Uterus (tissue), 4 donors: ENCODE data around the gene DHX34. TPM values are rescaled to one million over a fixed set of nuclear protein-coding genes. Genes with fewer than 3 reads are reported as not detected.
"Not testable (repeated sequence)": the region's sequence is repeated elsewhere in the genome, so short reads cannot be mapped to it uniquely, and the experiment has no call there.

Experiments used
- DNase-seq, 2 donors: peaks; one replicate each; pipeline ENCODE4 v3.0.0-alpha.2; 2019 to 2020
- H3K27ac ChIP-seq, 2 donors: fragments of 200-600 bp; sonication (generic); 1 replicate in 1 of 2; 2 replicates in 1 of 2; pipeline ENCODE4 v1.5.1; 2016 to 2018
- H3K27me3 ChIP-seq, 2 donors: fragments of 200-600 bp; sonication (generic); one replicate each; pipeline ENCODE4 v1.5.1; 2018 to 2019; ENCODE audit warnings: control low read depth in 1 of 2
- H3K36me3 ChIP-seq, 2 donors: fragments of 200-600 bp; sonication (generic); one replicate each; pipeline ENCODE4 v1.5.1; 2019; ENCODE audit warnings: control low read depth in 1 of 2
- H3K4me1 ChIP-seq, 2 donors: fragments of 200-600 bp; sonication (generic); one replicate each; pipeline ENCODE4 v1.5.1; 2018 to 2019; ENCODE audit warnings: control low read depth in 1 of 2
- H3K4me3 ChIP-seq, 2 donors: fragments of 200-600 bp; sonication (generic); 1 replicate in 1 of 2; 2 replicates in 1 of 2; pipeline ENCODE4 v1.5.1; 2018 to 2019; ENCODE audit warnings: mild to moderate bottlenecking in 1 of 2
- H3K9me3 ChIP-seq, 2 donors: fragments of 200-600 bp; sonication (generic); one replicate each; pipeline ENCODE4 v1.5.1; 2019; ENCODE audit warnings: control low read depth in 1 of 2
- POLR2A ChIP-seq, 2 donors: fragments of 450-650 bp; IDR thresholded peaks; one replicate each; pipeline ENCODE4 v1.6.1; 2016; ENCODE audit warnings: antibody characterized with exemption in 2 of 2, mild to moderate bottlenecking in 1 of 2, moderate library complexity in 1 of 2
- intact Hi-C: fragments of 100-400 bp; cut with DNase I; formaldehyde crosslinking; loops from one replicate; pipeline ENCODE4 v1.15.1; 2023; ENCODE audit warnings: low total_unique reads
- total RNA-seq, 4 donors: library from RNA; depleted of rRNA in 3 of 4; stranded (reverse); fragments of >200 nt in 3 of 4; gene quantifications; one replicate each; pipeline versions ENCODE4 v1.1.0 to v1.2.4, GENCODE V29; 2014 to 2023
- TF ChIP-seq, protein P1 (sequence below), 4 experiments: fragments of 200-600 bp in 2 of 4; fragments of 450-650 bp in 2 of 4; sonication (generic) in 2 of 4; IDR thresholded peaks; one replicate each; pipeline ENCODE4 v1.5.1; 2016 to 2019; ENCODE audit warnings: antibody characterized with exemption in 4 of 4, mild to moderate bottlenecking in 2 of 4, moderate library complexity in 1 of 4
- donor health status: DM: yes; HTN: yes; CAD: no.

DHX34 gene, protein sequence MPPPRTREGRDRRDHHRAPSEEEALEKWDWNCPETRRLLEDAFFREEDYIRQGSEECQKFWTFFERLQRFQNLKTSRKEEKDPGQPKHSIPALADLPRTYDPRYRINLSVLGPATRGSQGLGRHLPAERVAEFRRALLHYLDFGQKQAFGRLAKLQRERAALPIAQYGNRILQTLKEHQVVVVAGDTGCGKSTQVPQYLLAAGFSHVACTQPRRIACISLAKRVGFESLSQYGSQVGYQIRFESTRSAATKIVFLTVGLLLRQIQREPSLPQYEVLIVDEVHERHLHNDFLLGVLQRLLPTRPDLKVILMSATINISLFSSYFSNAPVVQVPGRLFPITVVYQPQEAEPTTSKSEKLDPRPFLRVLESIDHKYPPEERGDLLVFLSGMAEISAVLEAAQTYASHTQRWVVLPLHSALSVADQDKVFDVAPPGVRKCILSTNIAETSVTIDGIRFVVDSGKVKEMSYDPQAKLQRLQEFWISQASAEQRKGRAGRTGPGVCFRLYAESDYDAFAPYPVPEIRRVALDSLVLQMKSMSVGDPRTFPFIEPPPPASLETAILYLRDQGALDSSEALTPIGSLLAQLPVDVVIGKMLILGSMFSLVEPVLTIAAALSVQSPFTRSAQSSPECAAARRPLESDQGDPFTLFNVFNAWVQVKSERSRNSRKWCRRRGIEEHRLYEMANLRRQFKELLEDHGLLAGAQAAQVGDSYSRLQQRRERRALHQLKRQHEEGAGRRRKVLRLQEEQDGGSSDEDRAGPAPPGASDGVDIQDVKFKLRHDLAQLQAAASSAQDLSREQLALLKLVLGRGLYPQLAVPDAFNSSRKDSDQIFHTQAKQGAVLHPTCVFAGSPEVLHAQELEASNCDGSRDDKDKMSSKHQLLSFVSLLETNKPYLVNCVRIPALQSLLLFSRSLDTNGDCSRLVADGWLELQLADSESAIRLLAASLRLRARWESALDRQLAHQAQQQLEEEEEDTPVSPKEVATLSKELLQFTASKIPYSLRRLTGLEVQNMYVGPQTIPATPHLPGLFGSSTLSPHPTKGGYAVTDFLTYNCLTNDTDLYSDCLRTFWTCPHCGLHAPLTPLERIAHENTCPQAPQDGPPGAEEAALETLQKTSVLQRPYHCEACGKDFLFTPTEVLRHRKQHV
- total RNA-seq: 10 to 100 TPM; 11.5 to 17.3 (median 15.8) TPM

DNA sequence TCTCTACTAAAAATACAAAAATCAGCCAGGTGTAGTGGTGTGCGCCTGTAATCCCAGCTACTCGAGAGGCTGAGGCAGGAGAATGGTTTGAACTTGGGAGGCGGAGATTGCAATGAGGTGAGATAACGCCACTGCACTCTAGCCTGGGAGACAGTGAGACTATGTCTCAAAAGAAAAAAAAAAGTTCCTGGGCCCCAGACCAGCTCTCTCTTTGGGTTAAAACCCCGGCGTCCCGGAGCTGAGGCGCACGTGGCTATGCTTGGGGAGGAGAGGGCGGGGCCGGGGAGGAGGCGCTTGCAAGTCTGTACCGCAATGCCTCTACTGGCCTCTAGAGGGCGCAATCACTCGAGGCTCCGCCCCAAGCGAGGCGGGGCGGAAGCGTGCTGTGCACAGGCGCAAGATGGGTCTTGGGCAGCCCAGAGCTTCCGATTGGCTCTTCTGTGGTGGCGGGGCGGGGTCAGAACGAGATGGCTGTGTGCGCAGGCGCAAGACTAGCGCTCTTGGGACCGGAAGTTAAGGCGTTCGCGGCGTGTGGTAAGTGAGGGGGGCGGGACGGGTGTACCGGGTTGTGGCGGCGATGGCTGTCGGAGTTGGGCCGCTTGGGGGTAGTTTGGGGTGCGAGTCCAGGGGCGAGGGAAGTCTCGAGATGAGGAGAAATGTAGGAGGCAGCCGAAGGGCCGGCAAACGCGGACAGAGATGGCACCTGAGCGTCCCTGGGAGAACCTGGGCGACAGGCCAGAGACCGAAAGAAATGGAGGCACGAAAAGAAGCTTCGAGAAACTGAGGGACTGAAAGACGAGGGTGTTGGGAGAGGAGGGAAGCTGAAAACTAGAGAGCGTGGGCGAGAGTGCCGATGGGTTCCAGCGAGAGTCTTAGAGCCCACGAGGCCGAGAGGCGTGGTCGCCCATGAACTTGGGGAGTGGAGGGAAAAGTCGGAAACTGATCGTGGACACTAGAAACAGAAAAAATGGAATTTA, at the start of gene DHX34:
DHX34 (plus strand) TSS at position 497 of the 977 bp plus-strand sequence. CDS start 3,716 bp downstream, outside the sequence.
- intact Hi-C loops: no loop called here
- TF ChIP-seq, protein P1, sequence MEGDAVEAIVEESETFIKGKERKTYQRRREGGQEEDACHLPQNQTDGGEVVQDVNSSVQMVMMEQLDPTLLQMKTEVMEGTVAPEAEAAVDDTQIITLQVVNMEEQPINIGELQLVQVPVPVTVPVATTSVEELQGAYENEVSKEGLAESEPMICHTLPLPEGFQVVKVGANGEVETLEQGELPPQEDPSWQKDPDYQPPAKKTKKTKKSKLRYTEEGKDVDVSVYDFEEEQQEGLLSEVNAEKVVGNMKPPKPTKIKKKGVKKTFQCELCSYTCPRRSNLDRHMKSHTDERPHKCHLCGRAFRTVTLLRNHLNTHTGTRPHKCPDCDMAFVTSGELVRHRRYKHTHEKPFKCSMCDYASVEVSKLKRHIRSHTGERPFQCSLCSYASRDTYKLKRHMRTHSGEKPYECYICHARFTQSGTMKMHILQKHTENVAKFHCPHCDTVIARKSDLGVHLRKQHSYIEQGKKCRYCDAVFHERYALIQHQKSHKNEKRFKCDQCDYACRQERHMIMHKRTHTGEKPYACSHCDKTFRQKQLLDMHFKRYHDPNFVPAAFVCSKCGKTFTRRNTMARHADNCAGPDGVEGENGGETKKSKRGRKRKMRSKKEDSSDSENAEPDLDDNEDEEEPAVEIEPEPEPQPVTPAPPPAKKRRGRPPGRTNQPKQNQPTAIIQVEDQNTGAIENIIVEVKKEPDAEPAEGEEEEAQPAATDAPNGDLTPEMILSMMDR (IDR thresholded peaks at IDR 0.05): peak; percentile 98 to 100 (median 99)
- peak; percentile 50 to 80 for TF ChIP-seq POLR2A (IDR thresholded peaks at IDR 0.05)
- H3K36me3 ChIP-seq: no peaks in the 10 kb centered on the region
- H3K27me3 ChIP-seq: no peaks in the 10 kb centered on the region
- peak within 1 kb of the TSS; percentile 70 to 80 for H3K4me3 ChIP-seq
- peaks cover 0 to 10% of the 10 kb centered on the region in 2 donors for H3K4me1 ChIP-seq
- peak within 1 kb of the TSS; percentile 47 to 72 for H3K27ac ChIP-seq
- DNase-seq: peak; percentile 99 to 100
- H3K9me3 ChIP-seq: no peaks in the 10 kb centered on the region

DNA sequence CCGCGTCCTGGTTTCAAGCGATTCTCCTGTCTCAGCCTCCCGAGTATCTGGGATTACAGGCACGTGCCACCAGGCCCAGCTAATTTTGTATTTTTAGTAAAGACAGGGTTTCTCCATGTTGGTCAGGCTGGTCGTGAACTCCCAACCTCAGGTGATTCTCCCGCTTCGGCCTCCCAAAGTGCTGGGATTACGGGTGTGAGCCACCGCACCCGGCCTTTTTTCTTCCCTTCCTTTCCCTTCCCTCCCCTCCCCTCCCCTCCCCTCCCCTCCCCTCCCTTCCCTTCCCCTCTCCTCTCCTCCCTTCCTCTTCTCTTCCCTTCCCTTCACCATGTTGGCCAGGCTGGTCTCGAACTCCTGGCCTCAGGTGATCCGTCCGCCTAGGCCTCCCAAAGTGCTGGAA, 48.2 kb upstream of the DHX34 start:
- H3K36me3 ChIP-seq, H3K4me3 ChIP-seq, H3K27me3 ChIP-seq, intact Hi-C loops, H3K4me1 ChIP-seq, H3K9me3 ChIP-seq, DNase-seq, H3K27ac ChIP-seq: not testable (repeated sequence)

DNA sequence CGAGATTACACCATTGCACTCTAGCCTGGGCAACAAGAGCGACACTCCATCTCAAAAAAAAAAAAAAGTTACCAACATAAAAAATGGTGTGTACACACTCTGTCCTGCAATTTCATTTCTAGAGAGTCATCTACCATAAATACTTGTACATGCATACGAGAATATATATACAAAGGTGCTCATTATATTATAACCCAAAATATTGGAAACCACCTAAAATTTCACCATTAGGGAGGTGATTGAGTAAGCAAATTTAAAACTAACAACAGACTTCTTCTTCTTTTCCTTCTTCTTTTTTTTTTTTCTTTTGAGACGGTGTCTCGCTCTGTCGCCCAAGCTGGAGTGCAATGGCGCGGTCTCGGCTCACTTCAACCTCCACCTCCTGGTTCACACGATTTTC, 46.9 kb upstream of the DHX34 start:
- Histone ChIP-seq H3K4me3 (no peak overlapping the region), H3K36me3 (no peaks in the 10 kb centered on the region), H3K4me1 (no peaks in the 10 kb centered on the region), H3K27ac (no peak overlapping the region), H3K9me3 (no peaks in the 10 kb centered on the region), H3K27me3 (no peaks in the 10 kb centered on the region)
- intact Hi-C loops: no loop called here
- DNase-seq: no peak
- TF ChIP-seq, protein P1 (IDR thresholded peaks at IDR 0.05): no peak
- no peak for TF ChIP-seq POLR2A (IDR thresholded peaks at IDR 0.05)

DNA sequence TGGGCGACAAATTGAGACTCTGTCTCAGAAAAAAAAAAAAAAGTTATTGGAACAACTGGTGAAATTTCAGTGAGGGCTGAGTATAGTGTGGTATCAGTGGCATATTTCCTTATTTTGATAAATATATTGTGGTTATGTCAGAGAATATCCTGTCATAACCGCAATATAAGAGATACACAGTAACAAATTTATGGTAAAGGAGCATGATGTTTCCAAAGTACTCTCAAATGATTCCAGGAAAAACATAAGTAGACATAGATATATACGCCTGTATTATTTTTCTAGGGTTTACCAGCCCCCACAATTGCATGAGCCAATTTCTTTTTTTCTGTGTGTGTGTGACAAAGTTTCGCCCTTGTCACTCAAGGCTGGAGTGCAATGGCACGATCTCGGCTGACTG, 45.1 kb upstream of the DHX34 start:
- no peaks in the 10 kb centered on the region for H3K36me3 ChIP-seq
- no peaks in the 10 kb centered on the region for H3K9me3 ChIP-seq
- H3K27me3 ChIP-seq: no peaks in the 10 kb centered on the region
- H3K4me1 ChIP-seq: no peaks in the 10 kb centered on the region
- no peak overlapping the region for H3K27ac ChIP-seq
- DNase-seq: no peak
- TF ChIP-seq POLR2A (IDR thresholded peaks at IDR 0.05): no peak
- TF ChIP-seq, protein P1 (IDR thresholded peaks at IDR 0.05): no peak
- intact Hi-C loops: no loop called here
- H3K4me3 ChIP-seq: no peak overlapping the region
